Osteoblast (primary cell): Measurements from ENCODE around the gene RGL4. TPM values are rescaled to one million over a fixed set of nuclear protein-coding genes. Genes with fewer than 3 reads are reported as not detected.

Source experiments
- DNase-seq: peaks from one replicate; pipeline ENCODE4 v3.0.0; 2011; ENCODE audit warnings: low spot score, mixed read lengths; ENCODE audit not compliant: insufficient read length; ENCODE audit errors: missing footprints
- H2AFZ ChIP-seq: 2 replicates; pipeline ENCODE4 v1.6.0; 2011; ENCODE audit warnings: mild to moderate bottlenecking, low read length
- H3K27ac ChIP-seq: 2 replicates; pipeline ENCODE4 v1.5.1; 2011; ENCODE audit warnings: mild to moderate bottlenecking, low read depth, low read length, moderate library complexity
- H3K27me3 ChIP-seq: 2 replicates; pipeline ENCODE4 v1.6.0; 2012; ENCODE audit warnings: mild to moderate bottlenecking, control low read depth, inconsistent platforms, low read length, moderate library complexity; ENCODE audit not compliant: insufficient read depth
- H3K36me3 ChIP-seq: 2 replicates; pipeline ENCODE4 v1.5.1; 2011; ENCODE audit warnings: mild to moderate bottlenecking, low read length, control low read depth, moderate library complexity; ENCODE audit not compliant: insufficient read depth
- H3K4me1 ChIP-seq: 2 replicates; pipeline ENCODE4 v1.5.1; 2011; ENCODE audit warnings: mild to moderate bottlenecking, low read length, control low read depth, moderate library complexity; ENCODE audit not compliant: insufficient read depth
- H3K4me2 ChIP-seq: 2 replicates; pipeline ENCODE4 v1.6.0; 2011; ENCODE audit warnings: mild to moderate bottlenecking, low read length; ENCODE audit not compliant: insufficient read depth
- H3K4me3 ChIP-seq: fragments of 200-600 bp; sonication (generic); 3 replicates; pipeline ENCODE4 v1.5.1; 2012; ENCODE audit warnings: mild to moderate bottlenecking, low read length, inconsistent platforms; ENCODE audit not compliant: insufficient read depth
- H3K79me2 ChIP-seq: 2 replicates; pipeline ENCODE4 v1.6.0; 2012; ENCODE audit warnings: mild to moderate bottlenecking, low read length, control low read depth, inconsistent platforms; ENCODE audit not compliant: insufficient read depth
- H3K9me3 ChIP-seq: 2 replicates; pipeline ENCODE4 v1.5.1; 2011; ENCODE audit warnings: low read depth, low read length, control low read depth
- H4K20me1 ChIP-seq: 2 replicates; pipeline ENCODE4 v1.6.0; 2012; ENCODE audit warnings: mild to moderate bottlenecking, low read length, control low read depth; ENCODE audit not compliant: insufficient read depth
- CTCF ChIP-seq: IDR thresholded peaks from 2 replicates; pipeline ENCODE4 v1.5.1; 2011; ENCODE audit warnings: mild to moderate bottlenecking, low read depth, low read length, moderate library complexity; ENCODE audit errors: extremely low read depth
- total RNA-seq: library from RNA; depleted of rRNA; stranded (reverse); fragments of >200 nt; gene quantifications from 2 replicates; pipeline ENCODE4 v1.2.3, GENCODE V29; 2012

RGL4 gene
- total RNA-seq, 1 donor, result not detected

GRCh38 chr22:23695141-23695540 lies 4.3 kb downstream of the RGL4 start:
- Histone ChIP-seq H3K27ac (no peak overlapping the region), H3K4me2 (no peak overlapping the region), H3K79me2 (no peaks in the 10 kb centered on the region), H4K20me1 (no peaks in the 10 kb centered on the region), H3K4me3 (no peak overlapping the region), H2AFZ (no peak overlapping the region), H3K36me3 (peaks cover 10% of the 10 kb centered on the region), H3K4me1 (no peaks in the 10 kb centered on the region), H3K27me3 (no peaks in the 10 kb centered on the region), H3K9me3 (no peaks in the 10 kb centered on the region)
- no peak for TF ChIP-seq CTCF
- no peak for DNase-seq

- no peak overlapping the region for H3K27ac ChIP-seq
- no peak for TF ChIP-seq CTCF
- no peaks in the 10 kb centered on the region for H3K4me1 ChIP-seq
- H3K36me3 ChIP-seq, result peaks cover 10% of the 10 kb centered on the region
- H3K4me2 ChIP-seq, result no peak overlapping the region
- H2AFZ ChIP-seq, result no peak overlapping the region
- peaks cover 4% of the 10 kb centered on the region for H4K20me1 ChIP-seq
- no peaks in the 10 kb centered on the region for H3K9me3 ChIP-seq
- H3K4me3 ChIP-seq, result no peak overlapping the region
- no peak for DNase-seq
- no peaks in the 10 kb centered on the region for H3K27me3 ChIP-seq
- H3K79me2 ChIP-seq, result no peaks in the 10 kb centered on the region
Observed at GRCh38 chr22:23695571-23696325, 4.9 kb downstream of the RGL4 start.

GRCh38 chr22:23696326-23696851 lies 5.6 kb downstream of the RGL4 start:
- H3K36me3 ChIP-seq, result peaks cover 10% of the 10 kb centered on the region
- H3K4me1 ChIP-seq, result no peaks in the 10 kb centered on the region
- no peak overlapping the region for H3K4me2 ChIP-seq
- H3K4me3 ChIP-seq, result no peak overlapping the region
- peak; percentile 85 for DNase-seq
- no peaks in the 10 kb centered on the region for H3K9me3 ChIP-seq
- H4K20me1 ChIP-seq, result peaks cover 9% of the 10 kb centered on the region
- H3K27me3 ChIP-seq, result no peaks in the 10 kb centered on the region
- H3K27ac ChIP-seq, result no peak overlapping the region
- H2AFZ ChIP-seq, result no peak overlapping the region
- peaks cover 5% of the 10 kb centered on the region for H3K79me2 ChIP-seq
- TF ChIP-seq CTCF, result no peak
